ENCODE data around the gene FNDC10.

Gene FNDC10

GRCh38 chr1:1567152-1567875, 32.6 kb downstream of the FNDC10 start:
- no peak overlapping the region for H3K4me3 ChIP-seq (ENCODE audit: low read depth, low read length)
- H3K36me3 ChIP-seq (ENCODE audit: control insufficient read depth, insufficient read depth, low read length), result no peaks in the 10 kb centered on the region
- no peak overlapping the region for H3K9ac ChIP-seq

DNA sequence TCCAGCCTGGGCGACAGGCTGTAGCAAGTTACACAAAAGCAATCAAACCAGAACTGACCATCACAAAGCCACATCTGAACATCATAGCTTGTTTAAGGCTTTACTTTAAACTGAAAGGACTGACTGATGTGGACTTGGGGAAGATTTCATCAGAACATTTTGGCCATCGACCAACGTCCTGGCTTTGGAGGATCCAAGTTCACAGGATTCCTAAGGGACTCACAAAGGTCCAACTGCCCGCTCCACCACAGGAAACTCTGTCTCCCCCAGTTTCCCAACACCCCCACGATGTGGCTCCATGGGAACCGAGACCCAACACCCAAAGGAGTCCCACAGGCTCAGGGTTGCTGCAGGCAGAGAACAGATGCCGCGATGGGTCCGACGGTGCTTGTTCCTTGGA, 34.6 kb downstream of the FNDC10 start:
- H3K79me2 ChIP-seq, result peaks cover 36% of the 10 kb centered on the region
- H3K9me3 ChIP-seq (ENCODE audit: control insufficient read depth, low read length), result no peaks in the 10 kb centered on the region
- no peak overlapping the region for H3K9ac ChIP-seq
- no peaks in the 10 kb centered on the region for H3K27me3 ChIP-seq (ENCODE audit: control insufficient read depth, insufficient read depth, low read length)
- H3K36me3 ChIP-seq (ENCODE audit: control insufficient read depth, insufficient read depth, low read length), result no peaks in the 10 kb centered on the region
- H3K4me3 ChIP-seq (ENCODE audit: low read depth, low read length), result no peak overlapping the region
- no peak overlapping the region for H3K4me2 ChIP-seq (ENCODE audit: low read length)
- no peak overlapping the region for H3K27ac ChIP-seq
- H3K4me1 ChIP-seq, result no peaks in the 10 kb centered on the region
- TF ChIP-seq, protein P1, sequence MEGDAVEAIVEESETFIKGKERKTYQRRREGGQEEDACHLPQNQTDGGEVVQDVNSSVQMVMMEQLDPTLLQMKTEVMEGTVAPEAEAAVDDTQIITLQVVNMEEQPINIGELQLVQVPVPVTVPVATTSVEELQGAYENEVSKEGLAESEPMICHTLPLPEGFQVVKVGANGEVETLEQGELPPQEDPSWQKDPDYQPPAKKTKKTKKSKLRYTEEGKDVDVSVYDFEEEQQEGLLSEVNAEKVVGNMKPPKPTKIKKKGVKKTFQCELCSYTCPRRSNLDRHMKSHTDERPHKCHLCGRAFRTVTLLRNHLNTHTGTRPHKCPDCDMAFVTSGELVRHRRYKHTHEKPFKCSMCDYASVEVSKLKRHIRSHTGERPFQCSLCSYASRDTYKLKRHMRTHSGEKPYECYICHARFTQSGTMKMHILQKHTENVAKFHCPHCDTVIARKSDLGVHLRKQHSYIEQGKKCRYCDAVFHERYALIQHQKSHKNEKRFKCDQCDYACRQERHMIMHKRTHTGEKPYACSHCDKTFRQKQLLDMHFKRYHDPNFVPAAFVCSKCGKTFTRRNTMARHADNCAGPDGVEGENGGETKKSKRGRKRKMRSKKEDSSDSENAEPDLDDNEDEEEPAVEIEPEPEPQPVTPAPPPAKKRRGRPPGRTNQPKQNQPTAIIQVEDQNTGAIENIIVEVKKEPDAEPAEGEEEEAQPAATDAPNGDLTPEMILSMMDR (IDR thresholded peaks at IDR 0.05), result no peak
- H2AFZ ChIP-seq, result no peak overlapping the region

More at GRCh38 chr1:1567152-1567875, 32.6 kb downstream of the FNDC10 start:
- Histone ChIP-seq H3K27ac (no peak overlapping the region), H3K4me1 (no peaks in the 10 kb centered on the region), H3K79me2 (peaks cover 39% of the 10 kb centered on the region), H3K27me3 (ENCODE audit: control insufficient read depth, insufficient read depth, low read length) (no peaks in the 10 kb centered on the region), H2AFZ (no peak overlapping the region), H3K9me3 (ENCODE audit: control insufficient read depth, low read length) (no peaks in the 10 kb centered on the region), H3K4me2 (ENCODE audit: low read length) (no peak overlapping the region)
- TF ChIP-seq, protein P1 (IDR thresholded peaks at IDR 0.05), result no peak

DNA sequence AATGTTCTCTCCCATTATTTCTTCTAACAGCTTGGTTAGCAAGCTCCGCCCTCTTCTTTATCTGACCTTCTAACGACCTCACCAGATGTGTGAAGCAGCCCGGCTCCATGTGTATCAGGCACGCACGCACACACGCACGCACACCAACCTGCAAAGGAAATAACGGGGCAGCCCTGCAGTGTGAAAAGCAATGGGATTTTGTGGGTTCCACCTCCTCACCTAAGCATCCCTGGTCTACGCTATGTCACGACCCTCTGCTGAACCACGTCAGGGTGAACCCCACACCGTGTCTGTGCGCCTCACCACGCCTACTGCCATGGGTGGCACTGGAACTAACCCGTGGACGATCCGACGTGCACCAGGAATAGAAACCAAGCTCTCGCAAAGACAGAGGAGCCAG, 35.7 kb downstream of the FNDC10 start:
- H3K27ac ChIP-seq, result no peak overlapping the region
- H3K9ac ChIP-seq, result no peak overlapping the region
- H3K4me1 ChIP-seq, result no peaks in the 10 kb centered on the region
- no peak overlapping the region for H2AFZ ChIP-seq
- no peak overlapping the region for H3K4me2 ChIP-seq (ENCODE audit: low read length)
- H3K36me3 ChIP-seq (ENCODE audit: control insufficient read depth, insufficient read depth, low read length), result no peaks in the 10 kb centered on the region
- TF ChIP-seq, protein P1 (IDR thresholded peaks at IDR 0.05), result no peak
- H3K79me2 ChIP-seq, result peaks cover 30% of the 10 kb centered on the region
- H3K4me3 ChIP-seq (ENCODE audit: low read depth, low read length), result no peak overlapping the region
- H3K9me3 ChIP-seq (ENCODE audit: control insufficient read depth, low read length), result no peaks in the 10 kb centered on the region
- H3K27me3 ChIP-seq (ENCODE audit: control insufficient read depth, insufficient read depth, low read length), result no peaks in the 10 kb centered on the region

GRCh38 chr1:1563688-1564087, 36.2 kb downstream of the FNDC10 start:
- Histone ChIP-seq H3K4me1 (no peaks in the 10 kb centered on the region), H2AFZ (no peak overlapping the region), H3K27ac (no peak overlapping the region), H3K9me3 (ENCODE audit: control insufficient read depth, low read length) (no peaks in the 10 kb centered on the region), H3K4me2 (ENCODE audit: low read length) (no peak overlapping the region), H3K27me3 (ENCODE audit: control insufficient read depth, insufficient read depth, low read length) (no peaks in the 10 kb centered on the region), H3K79me2 (peaks cover 28% of the 10 kb centered on the region), H3K4me3 (ENCODE audit: low read depth, low read length) (no peak overlapping the region), H3K36me3 (ENCODE audit: control insufficient read depth, insufficient read depth, low read length) (no peaks in the 10 kb centered on the region), H3K9ac (no peak overlapping the region)
- TF ChIP-seq, protein P1 (IDR thresholded peaks at IDR 0.05), result no peak

All from parathyroid adenoma (tissue), 2 donors.